Activated CD4-positive, alpha-beta T cell treated with anti-CD3 and anti-CD28 coated beads, Interleukin-2, amount 50 U/mL, for 24 hours (primary cell): Measurements from ENCODE around the gene CCL8.

Experiments
- DNase-seq, 2 donors: peaks; one replicate each; pipeline ENCODE4 v3.0.0-alpha.2; 2020; ENCODE audit warnings: low read depth in 1 of 2, low spot score in 1 of 2

The CCL8 gene

GRCh38 chr17:34319039-34319483, at the start of gene CCL8:
Gene CCL8 (plus strand): TSS chr17:34319435. CDS start chr17:34319502, 67 bp downstream.
- no peak for DNase-seq

GRCh38 chr17:34269969-34270368, 49.3 kb upstream of the CCL8 start, which contains the start of gene CCL7:
Gene CCL7 (plus strand): TSS chr17:34270221. CDS start chr17:34270291, 70 bp downstream.
- DNase-seq: no peak

- no peak for DNase-seq
Observed at GRCh38 chr17:34275881-34276280, 43.4 kb upstream of the CCL8 start.

- no peak for DNase-seq
Observed at GRCh38 chr17:34276826-34277225, 42.4 kb upstream of the CCL8 start.

DNA sequence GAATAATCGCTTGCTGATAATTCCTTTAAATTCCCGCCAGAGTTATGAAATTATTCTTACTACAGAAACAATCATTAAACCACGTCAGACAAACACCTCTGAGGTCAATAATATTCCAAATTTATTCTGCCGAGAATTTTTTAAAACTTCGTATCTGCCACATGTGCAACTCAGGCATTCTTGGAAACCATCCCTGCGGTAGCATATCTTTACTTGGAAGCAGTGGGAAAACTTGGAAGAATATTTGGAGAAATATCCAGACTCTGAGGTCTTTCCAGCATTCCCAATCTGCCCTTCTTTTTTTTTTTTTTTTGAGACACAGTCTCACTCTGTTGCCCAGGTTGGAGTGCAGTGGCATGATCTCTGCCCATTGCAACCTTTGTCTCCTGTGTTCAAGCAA, 35.7 kb upstream of the CCL8 start:
- DNase-seq: no peak

- DNase-seq: no peak
Observed at GRCh38 chr17:34285286-34285792, 33.9 kb upstream of the CCL8 start, which contains the start of gene CCL11. Gene CCL11 (plus strand): TSS chr17:34285742. CDS start chr17:34285809, 67 bp downstream.

DNA sequence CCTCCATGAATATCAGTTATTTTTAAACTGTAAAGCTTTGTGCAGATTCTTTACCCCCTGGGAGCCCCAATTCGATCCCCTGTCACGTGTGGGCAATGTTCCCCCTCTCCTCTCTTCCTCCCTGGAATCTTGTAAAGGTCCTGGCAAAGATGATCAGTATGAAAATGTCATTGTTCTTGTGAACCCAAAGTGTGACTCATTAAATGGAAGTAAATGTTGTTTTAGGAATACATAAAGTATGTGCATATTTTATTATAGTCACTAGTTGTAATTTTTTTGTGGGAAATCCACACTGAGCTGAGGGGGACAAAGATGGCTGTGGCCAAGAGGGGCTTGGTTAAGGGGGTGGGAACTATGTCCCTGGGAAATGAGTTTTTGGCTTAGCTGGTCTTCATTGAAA, 31.4 kb upstream of the CCL8 start:
- DNase-seq: no peak

DNA sequence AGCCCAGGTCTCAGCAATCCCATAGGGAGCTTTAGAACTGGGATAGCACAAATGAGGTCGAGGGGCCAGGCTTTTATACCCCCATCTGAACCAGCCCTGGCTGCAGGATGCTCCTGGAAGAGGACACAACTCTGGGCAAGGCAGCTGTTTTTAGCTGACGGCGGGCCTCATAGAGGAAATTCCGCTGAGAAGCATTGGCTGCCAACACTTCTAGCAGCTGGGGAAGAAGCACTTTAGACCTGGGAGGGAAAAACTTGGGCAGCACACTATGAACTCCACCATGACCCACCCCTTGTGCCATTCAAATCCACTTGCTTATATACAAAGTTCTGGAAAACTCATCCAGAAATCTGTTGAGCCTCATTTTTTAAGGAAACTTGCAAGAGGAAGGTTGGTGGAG, 28.6 kb upstream of the CCL8 start:
- no peak for DNase-seq

DNA sequence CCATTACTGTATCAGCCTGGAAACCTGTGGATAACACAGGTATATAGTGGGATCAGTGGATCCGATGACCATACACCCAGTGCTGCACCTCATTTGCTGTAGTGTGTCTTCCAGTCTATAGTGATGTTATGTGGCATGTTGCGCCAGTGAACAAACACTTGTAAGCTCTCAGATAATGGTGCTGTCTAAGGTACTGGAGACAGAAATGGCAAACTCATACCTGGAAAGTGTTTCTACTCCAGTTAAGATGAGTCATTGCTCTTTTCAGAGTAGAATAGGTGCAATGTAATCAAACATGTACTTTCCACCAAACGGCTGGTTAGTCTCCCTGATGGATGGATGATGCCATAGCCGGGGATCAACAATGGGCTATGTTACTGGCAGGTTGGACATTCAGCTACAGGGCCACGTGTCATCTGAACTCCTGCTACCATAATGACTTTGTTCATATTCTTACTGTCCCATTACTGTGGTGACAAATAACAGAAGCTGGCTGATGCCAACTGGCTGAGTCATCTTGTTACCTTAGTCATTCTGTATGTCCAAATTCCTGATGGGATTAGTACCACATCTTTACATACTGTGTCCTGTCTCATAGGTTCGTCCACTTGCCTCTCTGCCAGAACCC, 27.4 kb upstream of the CCL8 start:
- DNase-seq: no peak

DNA sequence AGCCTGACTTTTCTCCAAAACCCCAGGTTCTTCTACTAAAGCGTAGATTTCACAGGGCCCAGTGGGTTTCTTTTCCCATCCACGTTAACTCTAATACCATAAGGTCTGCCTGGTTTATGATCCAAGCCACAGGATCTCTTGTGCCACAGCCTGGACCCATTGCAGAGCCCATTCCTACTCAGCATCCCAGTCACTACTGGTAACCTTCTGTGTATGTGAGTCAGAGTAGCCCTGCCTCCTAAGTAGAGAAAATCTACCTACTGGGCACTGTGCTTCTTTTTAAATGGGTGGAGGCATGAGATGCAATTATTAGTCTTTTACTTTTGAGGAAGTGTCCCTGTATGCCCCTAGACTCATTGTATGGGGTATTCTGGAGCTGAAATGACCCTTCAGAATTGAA, 20.2 kb upstream of the CCL8 start:
- no peak for DNase-seq

- DNase-seq: no peak
Observed at GRCh38 chr17:34299956-34300577, 19.2 kb upstream of the CCL8 start.

DNA sequence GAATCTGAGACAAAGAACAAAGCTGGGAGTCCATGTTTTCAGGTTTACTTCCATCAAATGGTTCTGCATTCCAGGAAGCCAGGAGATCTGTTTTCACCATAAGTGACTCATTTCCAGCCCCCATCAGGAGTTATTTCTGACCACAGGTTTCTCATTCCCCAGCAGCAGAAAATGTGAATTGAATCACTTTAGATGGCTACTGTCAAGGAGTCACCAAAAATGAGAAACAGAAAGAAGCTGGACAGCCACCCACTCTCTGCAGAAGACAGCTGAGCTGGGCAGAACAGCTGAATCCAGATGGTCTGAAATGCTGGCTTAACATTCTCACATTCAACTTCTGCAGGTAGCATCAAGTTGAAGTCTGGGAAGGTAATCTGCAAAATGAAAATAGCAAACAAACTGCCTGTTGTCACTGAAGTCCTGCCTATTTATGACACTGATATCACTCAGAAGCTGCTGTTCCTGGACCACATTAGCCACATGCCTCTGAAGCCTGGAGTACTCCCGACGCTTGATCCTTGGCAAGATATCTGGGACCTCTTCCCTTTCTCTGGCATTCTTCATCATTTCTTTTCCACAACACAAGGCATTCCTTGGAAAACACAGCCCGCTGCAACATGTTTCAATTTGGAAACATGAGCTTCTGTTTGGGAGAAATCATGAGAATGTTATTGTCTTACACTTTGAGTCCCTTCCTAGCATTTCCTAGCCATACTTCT, 18.4 kb upstream of the CCL8 start:
- DNase-seq: no peak

DNA sequence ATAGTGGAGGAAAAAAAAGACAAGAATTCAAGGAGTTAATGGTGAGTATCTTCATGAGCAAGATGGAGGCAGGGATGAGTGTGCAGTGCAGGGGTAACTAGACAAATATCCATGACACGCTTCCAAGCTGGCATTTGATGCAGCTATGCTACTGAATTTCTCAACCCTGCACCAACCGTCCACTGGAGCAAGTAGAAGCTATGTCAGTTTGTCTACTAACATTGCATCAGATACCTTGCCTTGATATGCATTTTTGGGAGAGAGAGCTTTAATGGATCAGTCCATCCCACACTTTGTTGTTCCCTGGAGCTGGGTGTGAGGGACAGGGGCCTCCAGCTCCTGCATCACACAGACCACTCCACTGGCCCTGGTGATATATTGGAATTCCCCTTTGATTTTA, 17.2 kb upstream of the CCL8 start:
- DNase-seq: no peak

DNA sequence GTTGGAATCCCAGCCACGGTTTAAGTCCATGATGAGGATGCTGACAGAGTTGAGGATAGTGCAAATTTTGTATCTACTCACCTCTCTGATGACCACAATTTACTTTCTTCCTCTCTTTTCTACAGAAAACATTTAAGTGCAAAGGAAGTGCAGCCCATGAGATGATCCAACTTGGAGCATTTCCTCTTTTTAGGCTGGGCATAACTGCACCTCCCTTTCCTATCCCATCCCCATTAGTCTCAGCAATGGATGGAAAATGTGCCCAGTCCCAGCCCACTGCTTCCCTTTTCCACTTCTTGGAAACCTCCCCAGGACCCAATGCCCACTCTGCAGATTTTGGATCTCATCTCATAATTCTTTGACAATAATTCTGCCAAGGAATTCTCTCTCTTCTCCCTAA, 16.6 kb upstream of the CCL8 start:
- no peak for DNase-seq

GRCh38 chr17:34303606-34304005, 15.6 kb upstream of the CCL8 start:
- no peak for DNase-seq

DNA sequence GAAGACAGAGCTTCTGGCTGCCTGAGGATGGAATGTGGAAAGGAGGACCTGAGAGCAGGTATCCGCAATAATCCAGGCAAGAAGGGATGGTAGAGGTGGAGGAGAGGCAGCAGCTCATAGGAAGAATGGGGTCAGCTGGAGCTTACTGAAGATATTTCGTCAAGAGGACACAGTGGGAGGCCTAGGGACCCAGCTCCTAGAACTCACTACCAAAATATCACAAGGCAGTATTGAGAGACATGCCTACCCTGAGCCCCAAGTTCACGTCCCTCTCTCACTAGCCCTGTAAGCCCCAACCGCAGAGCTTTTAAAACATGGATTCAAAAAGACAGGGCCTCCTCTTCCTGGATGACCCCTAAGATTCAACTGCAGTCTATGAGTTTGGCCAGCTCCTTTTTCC, 14.2 kb upstream of the CCL8 start:
- DNase-seq: no peak

DNA sequence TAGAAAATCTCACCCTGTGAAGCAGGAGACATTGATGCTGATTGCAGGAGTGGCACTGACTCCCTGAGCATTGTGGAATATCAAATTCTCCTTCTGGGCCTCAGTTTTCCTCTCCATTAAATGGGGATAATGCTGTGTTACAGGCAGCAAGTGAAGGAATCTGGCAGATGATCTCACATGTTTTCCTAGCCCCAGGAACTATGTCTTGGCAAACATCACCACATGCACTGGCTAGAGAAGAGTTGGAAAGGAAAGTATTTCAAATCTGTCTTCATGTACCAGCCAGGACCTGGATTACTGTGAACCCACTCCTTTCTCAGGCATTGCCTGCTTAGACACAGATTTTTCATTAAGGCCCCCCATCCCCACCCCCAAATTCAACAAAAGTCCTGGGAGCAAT, 13.6 kb upstream of the CCL8 start:
- DNase-seq: no peak

DNA sequence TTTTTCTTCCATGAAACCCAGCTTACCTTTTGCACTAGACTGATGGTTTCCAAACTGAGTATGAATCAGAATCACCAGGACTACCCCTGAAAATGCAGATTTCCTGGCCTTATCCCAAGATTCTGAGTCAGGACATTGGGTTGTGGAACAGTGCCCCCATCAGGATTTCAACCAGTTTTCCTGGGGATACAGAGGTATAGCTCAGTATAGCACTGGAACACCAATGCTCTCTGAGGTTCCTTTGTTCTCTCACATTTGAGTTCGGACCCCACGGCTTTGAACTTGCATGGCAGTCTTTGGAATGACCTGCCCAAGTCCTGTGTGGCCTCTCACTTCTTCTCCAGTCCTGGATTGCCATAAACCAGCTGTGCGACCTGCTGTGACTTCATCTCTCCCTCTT, 12.8 kb upstream of the CCL8 start:
- no peak for DNase-seq

DNA sequence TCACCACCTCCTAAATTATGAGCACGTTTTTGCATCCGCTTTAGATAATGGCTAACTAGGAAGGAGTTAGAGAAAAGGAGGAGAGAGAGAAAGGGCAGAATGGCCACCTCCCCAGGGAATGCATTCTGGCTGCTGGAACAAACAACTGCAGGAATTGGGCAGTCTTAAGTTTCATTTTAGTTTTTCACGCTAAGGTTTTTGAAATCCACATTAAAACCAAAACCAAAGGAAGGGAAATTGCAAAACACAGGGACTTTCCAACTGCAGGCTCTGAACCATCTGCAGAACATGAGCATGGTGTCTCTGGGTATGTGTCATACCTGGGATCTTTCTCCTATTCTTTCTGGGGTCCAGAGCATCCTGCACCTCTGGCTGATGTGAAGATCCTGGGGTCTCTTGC, 12.1 kb upstream of the CCL8 start:
- no peak for DNase-seq

GRCh38 chr17:34308371-34308770, 10.9 kb upstream of the CCL8 start:
- no peak for DNase-seq

GRCh38 chr17:34311291-34311690, 7.9 kb upstream of the CCL8 start:
- DNase-seq: no peak

DNA sequence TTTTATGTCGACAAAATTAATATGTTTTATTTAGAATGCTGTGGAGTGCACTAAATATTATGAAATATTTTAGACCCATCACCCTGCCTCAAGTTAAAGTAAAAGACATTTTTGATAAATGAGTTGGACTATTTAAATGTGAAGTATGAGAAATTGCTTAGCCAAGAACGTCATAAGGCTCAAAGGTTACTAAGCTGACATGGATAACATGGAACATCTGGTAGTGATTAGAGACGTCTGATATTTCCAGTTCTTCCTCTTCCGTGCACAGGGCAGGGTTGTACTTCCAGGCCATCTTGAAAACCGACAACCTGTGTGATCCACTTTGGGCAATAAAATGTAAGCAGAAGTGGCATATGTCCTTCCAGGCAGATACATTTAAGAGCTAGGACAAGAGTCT, 7.2 kb upstream of the CCL8 start:
- no peak for DNase-seq
